ENCODE results near the gene POLD2.

The POLD2 gene

GRCh38 chr7:44101303-44101965, 21.9 kb downstream of the POLD2 start:
- DNase-seq, result no peak

GRCh38 chr7:44100458-44101302, 22.7 kb downstream of the POLD2 start:
- no peak for DNase-seq

- no peak for DNase-seq
These were observed 23.7 kb downstream of the POLD2 start for GRCh38 chr7:44099669-44100068.

- no peak for DNase-seq
These were observed 25.0 kb downstream of the POLD2 start for GRCh38 chr7:44098092-44099068.

GRCh38 chr7:44097064-44097932, 26.1 kb downstream of the POLD2 start:
- DNase-seq, result no peak

GRCh38 chr7:44096326-44096881, 26.9 kb downstream of the POLD2 start:
- no peak for DNase-seq

GRCh38 chr7:44095781-44096180, 27.6 kb downstream of the POLD2 start:
- no peak for DNase-seq

- DNase-seq, result no peak
These were observed 28.3 kb downstream of the POLD2 start for GRCh38 chr7:44094883-44095592.

- DNase-seq, result no peak
These were observed 29.0 kb downstream of the POLD2 start for GRCh38 chr7:44094365-44094764.

- no peak for DNase-seq
These were observed 30.2 kb downstream of the POLD2 start for GRCh38 chr7:44093102-44093641.

- no peak for DNase-seq
These were observed 35.2 kb downstream of the POLD2 start for GRCh38 chr7:44087911-44088838.

GRCh38 chr7:44086627-44087026, 36.7 kb downstream of the POLD2 start:
- DNase-seq, result no peak

- no peak for DNase-seq
These were observed 37.8 kb downstream of the POLD2 start for GRCh38 chr7:44085546-44085945.

- no peak for DNase-seq
These were observed 38.6 kb downstream of the POLD2 start for GRCh38 chr7:44084701-44085100.

- no peak for DNase-seq
These were observed 39.6 kb downstream of the POLD2 start for GRCh38 chr7:44083796-44084195.

GRCh38 chr7:44082541-44083207, 40.7 kb downstream of the POLD2 start:
- DNase-seq, result peak; percentile 99

- DNase-seq, result no peak
These were observed 42.0 kb downstream of the POLD2 start for GRCh38 chr7:44081266-44081748.

- no peak for DNase-seq
These were observed 42.6 kb downstream of the POLD2 start for GRCh38 chr7:44080686-44081265.

- no peak for DNase-seq
These were observed 43.2 kb downstream of the POLD2 start for GRCh38 chr7:44080118-44080517.
